VCaP (cell line): Measurements from ENCODE around the gene SPATA31E1.
"Not testable (repeated sequence)": the region's sequence is repeated elsewhere in the genome, so short reads cannot be mapped to it uniquely, and the experiment has no call there.

Experiments used
- H3K27ac ChIP-seq: fragments of 450-650 bp; 2 replicates; pipeline ENCODE4 v1.5.1; 2017
- TF ChIP-seq, protein P1 (sequence below): fragments of 450-650 bp; conservative IDR thresholded peaks from 2 replicates; pipeline ENCODE4 v1.5.1; 2017; ENCODE audit warnings: mild to moderate bottlenecking, moderate library complexity

Gene SPATA31E1

DNA sequence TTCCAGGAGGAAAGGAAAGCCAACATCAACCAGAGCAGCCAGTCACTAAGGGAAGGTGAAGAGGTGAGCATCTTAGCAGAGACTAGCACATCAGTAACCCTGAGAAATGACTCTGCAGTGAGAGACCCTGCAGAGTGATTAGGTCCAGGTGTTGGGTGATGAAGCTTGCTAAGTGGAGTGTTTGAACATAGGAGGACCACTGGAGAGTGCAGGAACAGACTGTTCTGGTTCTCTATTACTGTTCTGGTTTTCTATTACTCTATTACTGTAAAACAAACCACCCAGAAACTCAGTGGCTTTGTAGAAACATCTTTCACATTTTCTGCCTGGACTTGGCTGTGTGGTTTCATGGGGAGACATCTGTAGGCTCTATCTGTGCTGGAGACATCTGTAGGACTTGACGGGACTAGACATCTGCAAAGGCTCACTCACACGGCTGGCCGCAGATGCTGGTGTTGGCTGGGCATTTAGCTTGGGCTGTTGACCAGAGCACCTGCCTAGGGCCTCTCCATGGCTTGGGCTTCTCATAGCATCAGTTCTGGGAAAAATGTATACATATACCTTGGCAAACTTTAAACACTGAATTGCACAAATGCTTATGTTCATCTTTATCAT, 33.4 kb upstream of the SPATA31E1 start:
- no peak overlapping the region for H3K27ac ChIP-seq
- TF ChIP-seq, protein P1, sequence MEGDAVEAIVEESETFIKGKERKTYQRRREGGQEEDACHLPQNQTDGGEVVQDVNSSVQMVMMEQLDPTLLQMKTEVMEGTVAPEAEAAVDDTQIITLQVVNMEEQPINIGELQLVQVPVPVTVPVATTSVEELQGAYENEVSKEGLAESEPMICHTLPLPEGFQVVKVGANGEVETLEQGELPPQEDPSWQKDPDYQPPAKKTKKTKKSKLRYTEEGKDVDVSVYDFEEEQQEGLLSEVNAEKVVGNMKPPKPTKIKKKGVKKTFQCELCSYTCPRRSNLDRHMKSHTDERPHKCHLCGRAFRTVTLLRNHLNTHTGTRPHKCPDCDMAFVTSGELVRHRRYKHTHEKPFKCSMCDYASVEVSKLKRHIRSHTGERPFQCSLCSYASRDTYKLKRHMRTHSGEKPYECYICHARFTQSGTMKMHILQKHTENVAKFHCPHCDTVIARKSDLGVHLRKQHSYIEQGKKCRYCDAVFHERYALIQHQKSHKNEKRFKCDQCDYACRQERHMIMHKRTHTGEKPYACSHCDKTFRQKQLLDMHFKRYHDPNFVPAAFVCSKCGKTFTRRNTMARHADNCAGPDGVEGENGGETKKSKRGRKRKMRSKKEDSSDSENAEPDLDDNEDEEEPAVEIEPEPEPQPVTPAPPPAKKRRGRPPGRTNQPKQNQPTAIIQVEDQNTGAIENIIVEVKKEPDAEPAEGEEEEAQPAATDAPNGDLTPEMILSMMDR, result no peak

DNA sequence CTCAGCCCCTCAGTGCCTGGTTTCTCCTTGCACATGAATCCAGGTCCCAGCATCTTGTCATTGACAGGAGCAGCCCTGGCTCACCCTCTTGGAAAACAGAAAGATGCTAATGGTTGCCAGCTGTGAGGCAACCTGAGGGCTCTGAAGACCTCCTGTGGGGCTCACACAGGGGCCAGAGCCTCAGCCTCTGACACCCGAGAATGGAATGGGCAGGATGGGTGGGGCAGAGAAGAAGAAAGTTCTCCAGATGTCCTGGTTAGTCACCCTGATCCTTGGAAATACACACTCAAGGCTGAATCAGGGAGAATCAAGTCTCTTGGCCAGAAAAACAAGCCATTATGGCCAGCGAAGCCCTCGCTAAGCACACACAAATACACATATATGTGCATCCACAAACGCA, 32.3 kb upstream of the SPATA31E1 start:
- TF ChIP-seq, protein P1, result no peak
- no peak overlapping the region for H3K27ac ChIP-seq

- not testable (repeated sequence) for H3K27ac ChIP-seq
Measured at GRCh38 chr9:87851186-87851585, 31.5 kb upstream of the SPATA31E1 start.

DNA sequence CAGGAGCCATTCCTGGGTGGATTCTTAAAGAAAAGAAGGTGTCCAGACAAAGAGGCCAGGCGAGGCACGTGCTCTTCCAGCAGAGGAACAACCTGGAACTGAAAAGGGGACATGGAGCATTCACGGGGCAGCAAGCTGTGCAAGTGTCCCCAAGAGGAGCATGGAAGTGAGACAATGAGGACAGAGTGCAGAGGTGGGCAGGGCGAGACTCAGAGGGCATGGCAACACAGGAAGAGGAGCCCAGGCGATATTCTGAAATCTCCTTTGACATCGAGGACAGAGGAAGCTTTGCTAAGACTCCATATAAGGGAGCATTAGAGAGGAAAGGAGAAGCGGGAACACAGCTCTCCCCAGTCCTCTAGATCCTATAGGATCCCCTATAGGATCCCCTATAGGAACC, 29.4 kb upstream of the SPATA31E1 start:
- H3K27ac ChIP-seq, result no peak overlapping the region
- TF ChIP-seq, protein P1, result no peak

DNA sequence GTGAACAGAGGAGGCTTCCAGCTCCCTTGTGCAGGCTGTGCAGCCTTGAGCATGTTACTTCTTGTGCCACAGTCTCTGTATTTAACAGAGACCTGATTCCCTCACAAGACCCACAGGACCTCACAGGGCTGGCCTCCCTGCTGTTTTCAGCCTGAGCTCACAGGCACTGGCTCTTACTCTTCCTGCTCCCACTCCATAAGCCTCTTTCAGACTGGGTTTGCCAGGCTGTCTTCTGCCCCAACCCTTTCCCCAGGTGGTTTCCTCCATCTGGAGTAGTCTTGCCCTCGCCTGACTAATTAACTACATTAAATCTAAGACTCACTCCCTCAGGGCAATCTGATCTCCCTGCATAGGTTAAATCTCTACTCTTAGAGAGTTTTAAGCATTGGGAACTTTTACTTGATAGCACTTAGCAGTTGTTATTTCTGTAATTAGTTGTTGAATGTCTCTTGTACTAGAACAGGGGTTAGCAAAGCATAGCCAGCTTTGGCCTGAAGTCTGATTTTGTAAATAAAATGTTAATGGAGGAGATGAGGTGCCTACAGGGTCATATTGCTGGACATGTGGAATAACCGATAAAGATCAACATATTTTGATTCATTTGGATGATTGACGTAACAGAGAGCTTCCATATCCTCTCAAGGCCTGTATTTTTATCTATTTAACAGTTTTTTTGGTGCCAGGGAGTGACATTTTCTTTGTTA, 28.6 kb upstream of the SPATA31E1 start:
- no peak overlapping the region for H3K27ac ChIP-seq
- TF ChIP-seq, protein P1, result no peak

GRCh38 chr9:87854580-87854955, 28.1 kb upstream of the SPATA31E1 start:
- H3K27ac ChIP-seq, result no peak overlapping the region
- TF ChIP-seq, protein P1, result no peak

DNA sequence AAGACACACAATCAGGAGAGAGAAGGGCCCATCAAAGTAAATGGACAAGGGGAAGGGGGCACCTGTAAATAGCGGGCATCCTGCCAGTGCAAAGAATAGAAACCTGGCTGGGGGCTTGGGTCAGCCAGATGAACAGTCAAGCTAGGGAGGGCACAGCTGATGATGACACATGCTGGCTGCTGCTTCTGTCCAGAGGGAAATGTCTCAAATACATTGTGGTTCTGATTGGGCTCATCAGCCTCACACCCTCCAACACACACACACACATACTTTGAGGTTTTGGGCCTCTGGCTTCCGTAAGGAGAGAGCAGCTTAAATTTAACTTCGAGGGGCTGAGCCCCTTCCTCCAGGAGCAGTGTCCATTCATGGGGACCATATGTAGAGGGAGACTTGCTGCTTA, 27.6 kb upstream of the SPATA31E1 start:
- TF ChIP-seq, protein P1, result no peak
- no peak overlapping the region for H3K27ac ChIP-seq
